TTC549 (cell line): ENCODE measurements around the gene DGKB.

Source experiments
- FAIRE-seq: peaks from 2 replicates; lab custom pipeline; 2012; peaks lifted over from hg19 to GRCh38; lab: Jason Lieb, UNC

DGKB gene

GRCh38 chr7:14859267-14859666 lies 43.3 kb downstream of the DGKB start:
- no peak for FAIRE-seq

- FAIRE-seq, result no peak
These were observed 43.7 kb downstream of the DGKB start for GRCh38 chr7:14858866-14859265.

GRCh38 chr7:14858410-14858809 lies 44.1 kb downstream of the DGKB start:
- FAIRE-seq, result no peak

- FAIRE-seq, result no peak
These were observed 47.3 kb downstream of the DGKB start for GRCh38 chr7:14855033-14855794.

- FAIRE-seq, result no peak
These were observed 48.1 kb downstream of the DGKB start for GRCh38 chr7:14854471-14854870.

- FAIRE-seq, result no peak
These were observed 50.9 kb downstream of the DGKB start for GRCh38 chr7:14851610-14852009.

GRCh38 chr7:14850039-14850438 lies 52.5 kb downstream of the DGKB start:
- no peak for FAIRE-seq

GRCh38 chr7:14846405-14846804 lies 56.1 kb downstream of the DGKB start:
- FAIRE-seq, result no peak

GRCh38 chr7:14843755-14844154 lies 58.8 kb downstream of the DGKB start:
- FAIRE-seq, result no peak

- no peak for FAIRE-seq
These were observed 60.0 kb downstream of the DGKB start for GRCh38 chr7:14842523-14842922.

GRCh38 chr7:14841869-14842268 lies 60.7 kb downstream of the DGKB start:
- no peak for FAIRE-seq

- FAIRE-seq, result no peak
These were observed 61.5 kb downstream of the DGKB start for GRCh38 chr7:14841086-14841485.

- FAIRE-seq, result no peak
These were observed 63.2 kb downstream of the DGKB start for GRCh38 chr7:14839307-14839706.

- FAIRE-seq, result no peak
These were observed 65.3 kb downstream of the DGKB start for GRCh38 chr7:14837216-14837615.

- no peak for FAIRE-seq
These were observed 65.9 kb downstream of the DGKB start for GRCh38 chr7:14836571-14837189.

GRCh38 chr7:14836006-14836405 lies 66.5 kb downstream of the DGKB start:
- FAIRE-seq, result no peak

- no peak for FAIRE-seq
These were observed 67.2 kb downstream of the DGKB start for GRCh38 chr7:14835384-14835783.

- no peak for FAIRE-seq
These were observed 67.7 kb downstream of the DGKB start for GRCh38 chr7:14834883-14835282.

- no peak for FAIRE-seq
These were observed 68.1 kb downstream of the DGKB start for GRCh38 chr7:14834456-14834855.

GRCh38 chr7:14833707-14834106 lies 68.8 kb downstream of the DGKB start:
- no peak for FAIRE-seq

GRCh38 chr7:14828053-14828452 lies 74.5 kb downstream of the DGKB start:
- no peak for FAIRE-seq

GRCh38 chr7:14826426-14826825 lies 76.1 kb downstream of the DGKB start:
- no peak for FAIRE-seq

GRCh38 chr7:14825912-14826311 lies 76.6 kb downstream of the DGKB start:
- no peak for FAIRE-seq

- FAIRE-seq, result no peak
These were observed 80.1 kb downstream of the DGKB start for GRCh38 chr7:14822481-14822854.
